Spleen (tissue), 11 donors: Measurements from ENCODE around the gene SEC24A. TPM values are rescaled to one million over a fixed set of nuclear protein-coding genes. Genes with fewer than 3 reads are reported as not detected.

ENCODE experiments used
- DNase-seq: peaks from one replicate; pipeline ENCODE4 v3.0.0-alpha.2; 2020
- H3K27ac ChIP-seq, 8 donors: fragments of 200-600 bp; sonication (generic) in 7 of 8; 1 replicate in 4 of 8; 2 replicates in 4 of 8; pipeline versions ENCODE4 v1.5.0 to v1.8.0; 2016 to 2021; ENCODE audit warnings: inconsistent platforms in 4 of 8, mild to moderate bottlenecking in 4 of 8, moderate library complexity in 1 of 8
- H3K27me3 ChIP-seq, 7 donors: fragments of 200-600 bp; sonication (generic) in 6 of 7; replicated peaks in 1 of 7; 1 replicate in 4 of 7; 2 replicates in 3 of 7; pipeline versions ENCODE4 v1.5.0 to v1.8.0; 2016 to 2021; ENCODE audit warnings: inconsistent platforms in 3 of 7, mild to moderate bottlenecking in 1 of 7
- H3K36me3 ChIP-seq, 6 donors: fragments of 200-600 bp; sonication (generic) in 5 of 6; 1 replicate in 4 of 6; 2 replicates in 2 of 6; pipeline versions ENCODE4 v1.5.0 to v1.8.0; 2016 to 2021; ENCODE audit warnings: inconsistent platforms in 2 of 6
- H3K4me1 ChIP-seq, 6 donors: fragments of 200-600 bp; sonication (generic) in 5 of 6; 1 replicate in 3 of 6; 2 replicates in 3 of 6; pipeline versions ENCODE4 v1.5.0 to v1.8.0; 2016 to 2021; ENCODE audit warnings: inconsistent platforms in 3 of 6
- H3K4me3 ChIP-seq, 8 donors: fragments of 200-600 bp; sonication (generic) in 7 of 8; 1 replicate in 4 of 8; 2 replicates in 4 of 8; pipeline versions ENCODE4 v1.5.0 to v1.8.0; 2016 to 2021; ENCODE audit warnings: inconsistent platforms in 4 of 8, mild to moderate bottlenecking in 4 of 8, moderate library complexity in 2 of 8
- H3K9me3 ChIP-seq, 8 donors: fragments of 200-600 bp; sonication (generic) in 7 of 8; 1 replicate in 4 of 8; 2 replicates in 4 of 8; pipeline versions ENCODE4 v1.5.0 to v1.8.0; 2016 to 2021; ENCODE audit warnings: inconsistent platforms in 4 of 8
- POLR2A ChIP-seq, 3 donors: fragments of 450-650 bp; IDR thresholded peaks; one replicate each; pipeline ENCODE4 v1.5.1; 2017; ENCODE audit warnings: antibody characterized with exemption in 3 of 3, mild to moderate bottlenecking in 1 of 3
- POLR2AphosphoS5 ChIP-seq, 3 donors: sonication (generic); formaldehyde crosslinking; IDR thresholded peaks; one replicate each; pipeline ENCODE4 v1.5.1; 2017; ENCODE audit warnings: antibody characterized with exemption in 3 of 3
- WGBS, 5 donors: extraction: QIAGEN DNeasy Blood & Tissue Kit in 3 of 5; methylation state at CpG; one replicate each; pipeline versions ENCODE4 v1.1.5 to v1.1.7; 2013 to 2018; 5-methylcytosine and 5-hydroxymethylcytosine counted together
- intact Hi-C: fragments of 100-400 bp; cut with DNase I; formaldehyde crosslinking; loops from one replicate; pipeline ENCODE4 v1.15.0; 2023; ENCODE audit warnings: low total_unique reads
- polyA plus RNA-seq, 3 donors: library from polyadenylated mRNA; stranded (reverse); fragments of 200-250 nt; gene quantifications; one replicate each; pipeline ENCODE4 v1.2.1, GENCODE V29; 2013
- small RNA-seq, 4 donors: library from RNA; depleted of rRNA; stranded (forward); fragments of <200 nt; gene quantifications; one replicate each; pipeline ENCODE3, GENCODE V24; 2016
- total RNA-seq, 7 donors: library from RNA; depleted of rRNA in 3 of 7; stranded (reverse); fragments of >200 nt in 3 of 7; fragmentation: NEBNext Ultra II Directional in 4 of 7; extraction: Animal tissue kit (Norgen Biotek cat#: 25700) in 4 of 7; gene quantifications; one replicate each; pipeline versions ENCODE4 v1.1.0 to v1.2.1, GENCODE V29; 2016 to 2021
- TF ChIP-seq, protein P1 (sequence below), 11 experiments: fragments of 200-600 bp in 7 of 11; fragments of 450-650 bp in 4 of 11; sonication (generic) in 4 of 11; IDR thresholded peaks in 8 of 11; conservative IDR thresholded peaks in 3 of 11; 1 replicate in 7 of 11; 2 replicates in 4 of 11; pipeline versions ENCODE4 v1.4.0 to v1.8.0; 2016 to 2021; ENCODE audit warnings: antibody characterized with exemption in 11 of 11, inconsistent platforms in 4 of 11, mild to moderate bottlenecking in 1 of 11
- donor health status: healthy with polysubstance abuse.
- donor health status: DM: no; HTN: no; CAD: no; lungs with moderate emphysema.
- donor health status: DM: no; HTN: no; CAD: no.
- donor health status: Bipolar disorder and iron deficiency.
- donor health status: healthy.
- donor health status: DM: no; HTN: no; CAD: no.
- donor health status: DM: yes; HTN: yes; CAD: no.

Gene SEC24A
- total and polyA plus RNA-seq, 10 donors: 2.3 to 36.3 (median 25.1) TPM

DNA sequence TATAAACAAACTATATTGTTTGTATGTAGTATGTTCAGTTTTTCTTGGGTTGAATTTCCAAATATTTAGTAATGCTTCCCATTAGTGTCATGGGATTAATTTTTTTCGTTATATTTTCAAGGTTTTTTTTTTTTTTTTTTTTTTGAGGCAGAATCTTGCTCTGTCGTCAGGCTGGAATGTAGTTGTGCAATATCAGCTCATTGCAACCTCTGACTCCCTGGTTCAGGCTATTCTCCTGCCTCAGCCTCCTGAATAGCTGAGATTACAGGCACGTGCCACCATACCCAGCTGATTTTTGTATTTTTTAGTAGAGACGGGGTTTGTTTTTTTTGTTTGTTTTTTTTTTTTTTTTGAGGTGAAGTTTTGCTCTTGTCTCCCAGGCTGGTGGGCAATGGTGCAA is 120.6 kb downstream of the SEC24A start:
- DNase-seq: no peak
- H3K36me3 ChIP-seq: peaks cover 0 to 100% (median 97%) of the 10 kb centered on the region in 6 donors
- no peak for TF ChIP-seq POLR2AphosphoS5 (IDR thresholded peaks at IDR 0.05)
- TF ChIP-seq POLR2A (IDR thresholded peaks at IDR 0.05): no peak
- TF ChIP-seq, protein P1, sequence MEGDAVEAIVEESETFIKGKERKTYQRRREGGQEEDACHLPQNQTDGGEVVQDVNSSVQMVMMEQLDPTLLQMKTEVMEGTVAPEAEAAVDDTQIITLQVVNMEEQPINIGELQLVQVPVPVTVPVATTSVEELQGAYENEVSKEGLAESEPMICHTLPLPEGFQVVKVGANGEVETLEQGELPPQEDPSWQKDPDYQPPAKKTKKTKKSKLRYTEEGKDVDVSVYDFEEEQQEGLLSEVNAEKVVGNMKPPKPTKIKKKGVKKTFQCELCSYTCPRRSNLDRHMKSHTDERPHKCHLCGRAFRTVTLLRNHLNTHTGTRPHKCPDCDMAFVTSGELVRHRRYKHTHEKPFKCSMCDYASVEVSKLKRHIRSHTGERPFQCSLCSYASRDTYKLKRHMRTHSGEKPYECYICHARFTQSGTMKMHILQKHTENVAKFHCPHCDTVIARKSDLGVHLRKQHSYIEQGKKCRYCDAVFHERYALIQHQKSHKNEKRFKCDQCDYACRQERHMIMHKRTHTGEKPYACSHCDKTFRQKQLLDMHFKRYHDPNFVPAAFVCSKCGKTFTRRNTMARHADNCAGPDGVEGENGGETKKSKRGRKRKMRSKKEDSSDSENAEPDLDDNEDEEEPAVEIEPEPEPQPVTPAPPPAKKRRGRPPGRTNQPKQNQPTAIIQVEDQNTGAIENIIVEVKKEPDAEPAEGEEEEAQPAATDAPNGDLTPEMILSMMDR (IDR thresholded peaks at IDR 0.05 in 8 of 11, conservative IDR thresholded peaks at IDR 0.05 in 3 of 11): no peak
- WGBS, 5 donors: 57 to 83% (median 73%) methylated on average over 4 of the region's 4 CpGs
- no peaks in the 10 kb centered on the region for H3K4me1 ChIP-seq
- no peaks in the 10 kb centered on the region for H3K27me3 ChIP-seq
- H3K27ac ChIP-seq: no peak overlapping the region
- no peaks in the 10 kb centered on the region for H3K9me3 ChIP-seq
- no peak overlapping the region for H3K4me3 ChIP-seq
- intact Hi-C loops: no loop called here

DNA sequence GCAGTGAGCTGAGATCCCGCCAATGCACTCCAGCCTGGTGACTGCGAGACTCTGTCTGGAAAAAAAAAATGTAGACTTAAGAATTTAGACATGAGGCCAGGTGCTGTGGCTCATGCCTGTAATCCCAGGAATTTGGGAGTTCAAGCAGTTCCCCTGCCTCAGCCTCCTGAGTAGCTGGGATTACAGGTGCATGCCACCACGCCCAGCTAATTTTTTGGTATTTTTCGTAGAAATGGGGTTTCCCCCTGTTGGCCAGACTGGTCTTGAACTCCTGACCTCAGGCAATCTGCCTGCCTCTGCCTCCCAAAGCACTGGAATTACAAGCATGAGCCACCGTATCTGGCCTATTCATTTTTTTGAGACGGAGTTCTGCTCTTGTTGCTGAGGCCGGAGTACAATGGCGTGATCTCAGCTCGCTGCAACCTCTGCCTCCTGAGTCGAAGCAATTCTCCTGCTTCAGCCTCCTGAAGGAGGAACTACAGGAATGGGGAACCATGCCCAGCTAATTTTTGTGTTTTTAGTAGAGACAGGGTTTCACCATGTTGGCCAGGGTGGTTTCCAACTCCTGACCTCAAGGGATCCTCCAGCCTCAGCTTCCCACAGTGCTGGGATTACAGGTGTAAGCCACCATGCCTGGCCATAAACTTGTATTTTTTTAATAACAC is 124.0 kb downstream of the SEC24A start:
- TF ChIP-seq POLR2AphosphoS5 (IDR thresholded peaks at IDR 0.05): no peak
- TF ChIP-seq POLR2A (IDR thresholded peaks at IDR 0.05): no peak
- TF ChIP-seq, protein P1 (IDR thresholded peaks at IDR 0.05 in 8 of 11, conservative IDR thresholded peaks at IDR 0.05 in 3 of 11): no peak
- Histone ChIP-seq H3K27ac (no peak overlapping the region), H3K4me3 (no peak overlapping the region), H3K27me3 (no peaks in the 10 kb centered on the region), H3K36me3 (peaks cover 0 to 100% (median 89%) of the 10 kb centered on the region in 6 donors), H3K4me1 (peaks cover 0 to 7% (median 0%) of the 10 kb centered on the region in 6 donors), H3K9me3 (no peaks in the 10 kb centered on the region)
- WGBS, 5 donors: 86 to 90% (median 87%) methylated on average over 10 of the region's 10 CpGs
- intact Hi-C loops: no loop called here
- DNase-seq: no peak

DNA sequence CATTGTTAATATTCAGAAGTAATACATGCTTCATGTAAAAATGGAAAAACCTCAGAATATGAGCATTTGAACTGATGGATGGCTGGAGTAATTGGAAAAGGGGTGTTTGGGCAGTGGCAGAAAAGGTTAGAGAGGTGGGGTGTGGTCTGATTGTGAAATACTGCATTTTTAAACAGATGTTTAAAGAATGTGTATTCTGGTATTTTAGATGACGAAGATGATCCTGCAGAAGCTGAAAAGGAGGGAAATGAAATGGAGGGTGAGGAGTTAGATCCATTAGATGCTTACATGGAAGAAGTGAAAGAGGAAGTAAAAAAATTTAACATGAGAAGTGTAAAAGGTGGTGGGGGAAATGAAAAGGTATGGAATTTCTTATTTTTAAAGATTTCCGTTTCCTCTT is 128.8 kb downstream of the SEC24A start:
- intact Hi-C loops: no loop called here

More for the DNA sequence above, 128.8 kb downstream of the SEC24A start:
- Histone ChIP-seq H3K4me3 (no peak overlapping the region), H3K36me3 (peaks cover 0 to 100% (median 84%) of the 10 kb centered on the region in 6 donors), H3K4me1 (peaks cover 0 to 17% (median 0%) of the 10 kb centered on the region in 6 donors), H3K27ac (peak overlapping the region in 1 of 8 donors; percentile 26), H3K9me3 (no peaks in the 10 kb centered on the region), H3K27me3 (no peaks in the 10 kb centered on the region)
- TF ChIP-seq POLR2A (IDR thresholded peaks at IDR 0.05) (no peak), POLR2AphosphoS5 (IDR thresholded peaks at IDR 0.05) (no peak)
- TF ChIP-seq, protein P1 (IDR thresholded peaks at IDR 0.05 in 8 of 11, conservative IDR thresholded peaks at IDR 0.05 in 3 of 11): no peak
- 55 to 85% (median 74%) methylated on average over 2 of the region's 2 CpGs for WGBS, 5 donors
- no peak for DNase-seq

Small RNAs within 50 kb of the gene (small RNA-seq; reads per million reads assigned to genes)
- 0 reads per million in 4 donors for gene RNU6-1164P
- 0 reads per million in 4 donors for gene RNU6-1311P
- gene RNU6-757P: 0 reads per million in 4 donors

Other genes with a start within 250 kb of the SEC24A start
- gene CDKN2AIPNL, start 236.9 kb upstream of the SEC24A start, total RNA-seq: 10 to 100 TPM; 13.1 to 16.5 (median 14.2) TPM
- 10 to 100 TPM; 24.5 to 42.7 (median 30.8) TPM for gene CDKN2AIPNL, start 236.9 kb upstream of the SEC24A start, polyA plus RNA-seq
- gene JADE2, start 123.1 kb upstream of the SEC24A start, total RNA-seq: 100 to 1,000 TPM in 3 of 7 donors, 10 to 100 TPM in 4; 85.9 to 131 (median 95.9) TPM
- 10 to 100 TPM; 12.3 to 30.8 (median 14.8) TPM for gene JADE2, start 123.1 kb upstream of the SEC24A start, polyA plus RNA-seq
- 10 to 100 TPM; 40.2 to 68.6 (median 52.0) TPM for gene SAR1B, start 16.0 kb upstream of the SEC24A start, total RNA-seq
- gene SAR1B, start 16.0 kb upstream of the SEC24A start, polyA plus RNA-seq: 10 to 100 TPM in 2 of 3 donors, 1 to 10 TPM in 1; 7.8 to 14.5 (median 11.5) TPM
- 10 to 100 TPM; 16.3 to 30.5 (median 22.0) TPM for gene CAMLG, start 89.8 kb downstream of the SEC24A start, total RNA-seq
- gene CAMLG, start 89.8 kb downstream of the SEC24A start, polyA plus RNA-seq: 10 to 100 TPM; 36.1 to 55.7 (median 48.5) TPM
- gene DDX46, start 110.0 kb downstream of the SEC24A start, total RNA-seq: 10 to 100 TPM; 41.2 to 74.2 (median 54.5) TPM
- gene DDX46, start 110.0 kb downstream of the SEC24A start, polyA plus RNA-seq: 10 to 100 TPM; 10.7 to 19.1 (median 14.4) TPM
- 10 to 100 TPM; 27.3 to 48.1 (median 39.1) TPM for gene C5orf24, start 197.2 kb downstream of the SEC24A start, total RNA-seq
- 10 to 100 TPM; 12.3 to 15.6 (median 15.3) TPM for gene C5orf24, start 197.2 kb downstream of the SEC24A start, polyA plus RNA-seq
- gene TXNDC15, start 225.6 kb downstream of the SEC24A start, total RNA-seq: 100 to 1,000 TPM in 1 of 7 donors, 10 to 100 TPM in 6; 45.9 to 109 (median 63.4) TPM
- gene TXNDC15, start 225.6 kb downstream of the SEC24A start, polyA plus RNA-seq: 10 to 100 TPM; 37.4 to 60.8 (median 39.8) TPM